GM18867 (cell line): Measurements from ENCODE around the gene CLEC12A.

ENCODE experiments used
- ATAC-seq: cut with Tn5 transposase; IDR thresholded peaks from one replicate; pipeline ENCODE4 v1.9.1; 2021; ENCODE audit warnings: mild to moderate bottlenecking, moderate library complexity; ENCODE audit not compliant: unreplicated experiment

Gene CLEC12A

GRCh38 chr12:10031771-10032175 is 60.6 kb downstream of the CLEC12A start:
- ATAC-seq = no peak

GRCh38 chr12:10033783-10034545 is 62.8 kb downstream of the CLEC12A start:
- no peak for ATAC-seq
